Heart right ventricle (tissue), 16 donors: Measurements from ENCODE around the gene ALK. TPM values are rescaled to one million over a fixed set of nuclear protein-coding genes. Genes with fewer than 3 reads are reported as not detected.

Source experiments
- ATAC-seq, 8 donors: fragments of 200-7000 bp; cut with Tn5 transposase; one replicate each; pipeline ENCODE4 v1.9.1; 2020; ENCODE audit warnings: mild to moderate bottlenecking in 8 of 8, moderate library complexity in 8 of 8, moderate number of reproducible peaks in 1 of 8
- DNase-seq, 2 donors: peaks; one replicate each; pipeline ENCODE4 v3.0.0-alpha.2; 2020
- H3K27ac ChIP-seq, 10 donors: fragments of 200-600 bp; sonication (generic) in 2 of 10; one replicate each; pipeline versions ENCODE4 v1.5.0 to v1.8.0; 2020 to 2022; ENCODE audit warnings: mild to moderate bottlenecking in 3 of 10
- H3K27me3 ChIP-seq, 7 donors: fragments of 200-600 bp; one replicate each; pipeline ENCODE4 v1.8.0; 2021 to 2022; ENCODE audit warnings: mild to moderate bottlenecking in 2 of 7
- H3K36me3 ChIP-seq, 9 donors: fragments of 200-600 bp; sonication (generic) in 1 of 9; one replicate each; pipeline versions ENCODE4 v1.5.0 to v1.8.0; 2020 to 2022; ENCODE audit warnings: mild to moderate bottlenecking in 2 of 9
- H3K4me1 ChIP-seq, 9 donors: fragments of 200-600 bp; sonication (generic) in 1 of 9; one replicate each; pipeline versions ENCODE4 v1.5.0 to v1.8.0; 2020 to 2022; ENCODE audit warnings: mild to moderate bottlenecking in 4 of 9
- H3K4me3 ChIP-seq, 10 donors: fragments of 200-600 bp; sonication (generic) in 2 of 10; one replicate each; pipeline versions ENCODE4 v1.5.0 to v1.8.0; 2020 to 2022; ENCODE audit warnings: mild to moderate bottlenecking in 7 of 10, moderate library complexity in 2 of 10
- H3K9me3 ChIP-seq, 11 donors: fragments of 200-600 bp in 10 of 11; sonication (generic) in 2 of 11; one replicate each; pipeline versions ENCODE4 v1.5.0 to v1.8.0; 2013 to 2022; ENCODE audit warnings: mild to moderate bottlenecking in 2 of 11, control low read depth in 1 of 11, moderate library complexity in 1 of 11
- CTCF ChIP-seq, 9 donors: fragments of 200-600 bp; sonication (generic) in 2 of 9; IDR thresholded peaks; one replicate each; pipeline versions ENCODE4 v1.5.0 to v1.8.0; 2021 to 2022; ENCODE audit warnings: antibody characterized with exemption in 9 of 9, mild to moderate bottlenecking in 5 of 9, moderate library complexity in 1 of 9
- WGBS, 2 donors: extraction: QIAGEN DNeasy Blood & Tissue Kit; methylation state at CpG; one replicate each; pipeline ENCODE4 v1.1.7; 2013; ENCODE audit warnings: inconsistent platforms in 1 of 2; 5-methylcytosine and 5-hydroxymethylcytosine counted together
- intact Hi-C, 10 donors: fragments of 100-400 bp; cut with DNase I; formaldehyde crosslinking; loops; one replicate each; pipeline versions ENCODE4 v1.11.1 to v1.14.2; 2022
- polyA plus RNA-seq, 2 donors: library from polyadenylated mRNA; stranded (reverse); fragments of 200-250 nt; gene quantifications; one replicate each; pipeline ENCODE4 v1.2.3, GENCODE V29; 2013
- total RNA-seq, 10 donors: library from RNA; stranded (reverse); fragmentation: NEBNext Ultra II Directional in 3 of 10; extraction: Animal tissue kit (Norgen Biotek cat#: 25700) in 3 of 10; gene quantifications; one replicate each; pipeline versions ENCODE4 v1.2.1 to v1.2.4, GENCODE V29; 2021 to 2023
- donor health status: Arrhythmogenic right ventricular cardiomyopathy.
- donor health status: ischemic (EF 13 %, LVEDD 7.1; RV severe dilation, severe dysfunction).
- donor health status: healthy with polysubstance abuse.
- donor health status: DM: no; HTN: yes; CAD: no.
- donor health status: DM: no; HTN: no; CAD: no.
- donor health status: ischemic (EF 25% LVEDD 6.9; RV normal size, moderate dysfunction).
- donor health status: ischemic (EF 25% LVEDD 5.7; RV mildly dilated, moderate dysfunction).
- donor health status: healthy.
- donor health status: DM: yes; HTN: yes; CAD: no.
- donor health status: Ischemic cardiomyopathy.
- donor health status: ischemic (EF 35%, LVEDD 5.7; RV mildly dilated, moderate dysfunction).
- donor health status: nonischemic (EF 11% LVEDD 7.7; RV severe dilation, severe dysfunction).
- donor health status: DM: yes; HTN: yes; CAD: no.
- donor health status: PGD.
- donor health status: ischemic (EF 29% LVEDD 5.4; RV normal size, mild dysfunction).
- donor health status: nonischemic (EF 23%, LVEDD 6.1; RV moderate dilation, normal function).

ALK gene
- total and polyA plus RNA-seq, 12 donors: 0.01 to 0.24 (median 0.08) TPM; not detected in 7

DNA sequence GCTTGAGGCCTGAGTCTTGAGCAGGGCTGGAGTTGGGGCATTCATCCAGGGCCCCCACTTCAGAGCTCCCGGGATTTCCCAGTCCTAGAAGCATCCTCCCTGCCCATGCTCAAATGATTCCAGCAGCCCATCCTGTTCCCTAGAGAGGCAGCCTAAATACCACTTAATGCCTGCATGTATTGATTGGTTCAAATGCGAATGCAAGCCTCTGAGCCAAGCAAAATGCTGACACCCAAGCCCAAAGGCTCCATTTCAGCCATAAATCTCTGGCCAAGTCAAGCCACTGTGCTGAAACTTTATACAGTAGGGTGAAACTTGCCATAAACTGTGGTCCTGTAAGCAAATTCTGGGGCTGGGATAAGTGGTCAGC lies 526.4 kb downstream of the ALK start:
- TF ChIP-seq CTCF (IDR thresholded peaks at IDR 0.05): no peak
- Histone ChIP-seq H3K4me1 (no peaks in the 10 kb centered on the region), H3K36me3 (no peaks in the 10 kb centered on the region), H3K4me3 (no peak overlapping the region), H3K27ac (no peak overlapping the region), H3K27me3 (peaks cover 0 to 13% (median 0%) of the 10 kb centered on the region in 7 donors), H3K9me3 (no peaks in the 10 kb centered on the region)
- intact Hi-C loops: no loop called here
- DNase-seq: no peak
- no peak for ATAC-seq
- 52 to 65% methylated on average over 2 of the region's 2 CpGs for WGBS, 2 donors

DNA sequence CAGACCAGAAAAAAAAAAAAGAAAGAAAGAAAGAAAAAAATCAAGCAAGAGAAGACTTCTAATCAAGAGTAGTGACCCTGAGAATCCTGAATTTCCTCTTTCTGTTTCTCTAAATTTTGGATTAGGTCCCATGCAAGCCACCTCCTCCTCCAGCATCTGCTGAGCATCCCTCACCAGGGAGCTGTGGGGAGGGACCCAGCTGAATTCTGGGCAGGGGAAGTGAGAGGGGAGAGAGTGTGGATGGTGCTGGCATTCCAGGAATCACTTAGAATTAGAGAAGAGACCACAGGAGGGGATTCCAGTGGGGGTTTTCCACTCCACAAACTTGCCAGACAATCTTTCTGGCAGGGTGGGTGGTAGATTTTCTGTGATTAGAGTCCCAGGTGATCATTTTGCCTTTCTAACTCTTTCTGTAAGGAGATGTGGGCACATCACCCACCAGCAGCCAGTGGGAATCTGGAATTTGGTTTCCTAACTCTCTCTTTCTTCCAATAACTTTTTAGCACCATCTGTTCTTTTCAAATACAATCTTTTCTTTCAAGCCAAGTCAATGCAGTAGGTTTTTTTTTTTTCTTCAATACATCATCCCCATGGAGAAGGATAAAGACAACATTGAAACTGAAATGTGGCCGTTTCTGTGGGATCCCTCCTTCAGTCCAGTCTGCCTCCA lies 526.9 kb downstream of the ALK start:
- no peak for DNase-seq
- no peaks in the 10 kb centered on the region for H3K4me1 ChIP-seq
- H3K4me3 ChIP-seq: no peak overlapping the region
- H3K36me3 ChIP-seq: no peaks in the 10 kb centered on the region
- no peak for TF ChIP-seq CTCF (IDR thresholded peaks at IDR 0.05)
- H3K27me3 ChIP-seq: peaks cover 0 to 13% (median 0%) of the 10 kb centered on the region in 7 donors
- intact Hi-C loops: no loop called here
- ATAC-seq: no peak
- H3K27ac ChIP-seq: no peak overlapping the region
- WGBS, 2 donors: 49 to 54% methylated on average over 1 of the region's 1 CpG
- no peaks in the 10 kb centered on the region for H3K9me3 ChIP-seq

DNA sequence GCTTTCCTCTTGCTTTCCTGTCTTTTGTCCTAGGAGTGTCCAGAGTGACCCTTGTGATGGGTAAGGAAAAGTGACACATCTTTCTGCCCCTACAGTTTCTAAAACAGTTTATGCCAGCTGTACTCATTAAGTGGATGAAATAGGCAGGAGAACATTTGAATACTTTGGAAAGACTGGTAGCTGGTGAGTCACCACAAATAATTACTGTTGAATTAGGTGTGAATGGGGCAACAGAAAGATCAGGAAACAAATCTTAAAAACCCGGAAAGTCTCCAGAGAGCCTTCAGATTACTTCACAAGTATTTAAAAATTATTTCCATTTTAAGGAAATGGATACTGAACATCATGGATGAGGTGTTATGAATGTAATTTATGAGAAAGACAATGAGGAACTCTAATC lies 527.7 kb downstream of the ALK start:
- Histone ChIP-seq H3K9me3 (no peaks in the 10 kb centered on the region), H3K36me3 (no peaks in the 10 kb centered on the region), H3K27ac (no peak overlapping the region), H3K4me3 (no peak overlapping the region), H3K27me3 (peaks cover 0 to 6% (median 0%) of the 10 kb centered on the region in 7 donors), H3K4me1 (no peaks in the 10 kb centered on the region)
- ATAC-seq: no peak
- intact Hi-C loops: no loop called here
- TF ChIP-seq CTCF (IDR thresholded peaks at IDR 0.05): no peak
- 57 to 72% methylated on average over 1 of the region's 1 CpG for WGBS, 2 donors
- DNase-seq: no peak

DNA sequence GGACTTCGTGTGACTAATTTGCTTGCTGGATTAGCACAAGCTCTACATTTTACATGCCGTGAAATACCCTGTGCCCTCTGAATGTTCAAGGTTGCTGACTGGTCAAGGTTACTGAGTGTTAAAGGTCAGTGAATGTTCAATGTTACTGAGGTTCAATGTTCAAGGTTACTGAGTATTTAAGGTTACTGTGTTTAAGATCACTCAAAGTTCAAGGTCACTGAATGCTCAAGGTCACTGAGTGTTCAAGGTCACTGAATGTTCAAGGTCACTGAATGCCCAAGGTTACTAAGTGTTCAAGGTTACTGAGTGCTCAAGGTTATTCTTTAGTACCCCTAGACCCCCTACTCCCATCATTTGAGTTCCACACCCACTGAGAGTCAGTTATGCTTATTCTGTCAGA lies 528.6 kb downstream of the ALK start:
- H3K27me3 ChIP-seq: peaks cover 0 to 5% (median 0%) of the 10 kb centered on the region in 7 donors
- no peak overlapping the region for H3K4me3 ChIP-seq
- DNase-seq: no peak
- H3K9me3 ChIP-seq: no peaks in the 10 kb centered on the region
- TF ChIP-seq CTCF (IDR thresholded peaks at IDR 0.05): no peak
- no peak overlapping the region for H3K27ac ChIP-seq
- ATAC-seq: no peak
- peaks cover 0 to 4% (median 0%) of the 10 kb centered on the region in 9 donors for H3K4me1 ChIP-seq
- no peaks in the 10 kb centered on the region for H3K36me3 ChIP-seq
- intact Hi-C loops: no loop called here
- 84 to 94% methylated on average over 2 of the region's 2 CpGs for WGBS, 2 donors
